Epithelial cell of proximal tubule (primary cell): ENCODE measurements around the gene PTPRA. TPM values are rescaled to one million over a fixed set of nuclear protein-coding genes. Genes with fewer than 3 reads are reported as not detected.

ENCODE experiments used
- DNase-seq: peaks from one replicate; pipeline ENCODE4 v3.0.0-alpha.2; 2011; ENCODE audit warnings: low read depth
- H3K4me3 ChIP-seq: 2 replicates; pipeline ENCODE4 v1.5.1; 2011; ENCODE audit warnings: low read depth, mild to moderate bottlenecking, low read length
- CTCF ChIP-seq: conservative IDR thresholded peaks from 2 replicates; pipeline ENCODE4 v1.5.1; 2012; ENCODE audit warnings: low read depth, mild to moderate bottlenecking, low read length
- total RNA-seq: library from RNA; depleted of rRNA; stranded (reverse); fragments of >200 nt; gene quantifications from 2 replicates; pipeline ENCODE4 v1.2.3, GENCODE V29; 2015

Gene PTPRA
- total RNA-seq, 1 donor from 2014 or later, result 40.8 TPM

GRCh38 chr20:2907519-2907918 is 34.2 kb downstream of the PTPRA start:
- no peak overlapping the region for H3K4me3 ChIP-seq
- no peak for DNase-seq
- TF ChIP-seq CTCF, result no peak

DNA sequence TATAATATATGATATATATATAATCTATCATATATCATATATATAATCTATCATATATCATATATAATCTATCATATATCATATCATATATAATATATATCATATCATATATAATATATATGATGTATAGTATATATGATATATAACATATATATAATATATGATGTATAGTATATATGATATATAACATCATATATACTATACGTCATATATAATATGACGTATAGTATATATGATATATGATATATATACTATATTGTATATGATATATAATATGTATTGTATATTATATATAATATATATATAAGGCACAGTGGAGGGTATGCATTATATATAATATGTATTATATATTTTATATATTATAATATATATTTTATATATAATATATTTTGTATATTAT is 36.7 kb downstream of the PTPRA start:
- no peak overlapping the region for H3K4me3 ChIP-seq
- TF ChIP-seq CTCF, result no peak
- DNase-seq, result no peak

GRCh38 chr20:2911200-2911599 is 37.9 kb downstream of the PTPRA start:
- TF ChIP-seq CTCF, result no peak
- no peak overlapping the region for H3K4me3 ChIP-seq
- no peak for DNase-seq

DNA sequence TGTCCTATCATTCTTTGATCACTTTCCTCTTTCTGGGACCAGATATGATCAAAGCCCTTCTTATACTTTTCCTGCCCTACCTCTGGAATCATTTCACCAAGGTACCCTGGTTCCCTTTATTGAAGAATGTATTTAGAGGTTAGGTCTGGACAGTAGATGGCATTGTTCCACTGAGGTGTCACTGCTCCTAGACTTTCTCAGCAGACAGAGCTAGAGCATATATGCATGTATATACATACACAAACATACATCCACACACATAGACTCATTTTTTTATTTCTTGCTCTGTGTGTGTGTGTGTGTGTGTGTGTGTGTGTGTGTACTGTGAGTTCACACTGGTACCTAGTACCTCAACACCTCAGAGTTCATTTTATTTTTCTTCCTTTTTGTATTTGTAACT is 40.9 kb downstream of the PTPRA start:
- no peak overlapping the region for H3K4me3 ChIP-seq
- DNase-seq, result no peak
- peak; percentile 64 for TF ChIP-seq CTCF

DNA sequence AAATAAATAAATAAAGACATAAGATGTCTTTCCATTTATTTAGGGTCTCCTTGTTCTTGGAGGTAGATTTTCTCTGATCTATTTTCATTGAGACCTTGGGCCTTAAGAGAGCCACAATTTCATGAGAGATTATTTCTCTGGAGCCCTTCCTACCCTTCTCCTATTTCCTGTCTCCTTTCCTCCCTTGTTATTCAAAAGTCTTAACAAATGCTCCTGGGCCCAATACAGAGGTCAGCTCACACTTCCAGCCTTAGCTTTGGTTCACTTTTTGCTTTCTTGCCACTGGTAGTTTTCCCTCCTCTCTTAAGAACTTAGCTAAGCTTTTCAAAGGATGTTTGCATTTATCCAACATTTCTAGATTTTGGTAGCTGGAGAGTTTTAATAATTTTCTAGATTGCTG is 44.0 kb downstream of the PTPRA start:
- no peak for DNase-seq
- no peak overlapping the region for H3K4me3 ChIP-seq
- TF ChIP-seq CTCF, result no peak

- no peak for TF ChIP-seq CTCF
- H3K4me3 ChIP-seq, result no peak overlapping the region
- no peak for DNase-seq
Observed at GRCh38 chr20:2918096-2919049, 45.1 kb downstream of the PTPRA start.
